Transverse colon (tissue), 4 donors: ENCODE data around the gene ZNF92. TPM values are rescaled to one million over a fixed set of nuclear protein-coding genes. Genes with fewer than 3 reads are reported as not detected.
"Not testable (repeated sequence)": the region's sequence is repeated elsewhere in the genome, so short reads cannot be mapped to it uniquely, and the experiment has no call there.

Source experiments
- DNase-seq: peaks from one replicate; pipeline ENCODE4 v3.0.0-alpha.2; 2019
- H3K27ac ChIP-seq, 4 donors: fragments of 200-600 bp; sonication (generic); 2 replicates each; pipeline ENCODE4 v1.5.1; 2016 to 2018; ENCODE audit warnings: inconsistent platforms in 4 of 4
- H3K27me3 ChIP-seq: fragments of 200-600 bp; sonication (generic); 2 replicates; pipeline ENCODE4 v1.5.1; 2017; ENCODE audit warnings: inconsistent platforms
- H3K36me3 ChIP-seq, 4 donors: fragments of 200-600 bp; sonication (generic); 2 replicates each; pipeline ENCODE4 v1.5.1; 2017 to 2019; ENCODE audit warnings: inconsistent platforms in 4 of 4
- H3K4me1 ChIP-seq, 4 donors: fragments of 200-600 bp; sonication (generic); 2 replicates each; pipeline ENCODE4 v1.5.1; 2017 to 2020; ENCODE audit warnings: inconsistent platforms in 4 of 4
- H3K4me3 ChIP-seq, 4 donors: fragments of 200-600 bp; sonication (generic); 1 replicate in 1 of 4; 2 replicates in 3 of 4; pipeline versions ENCODE4 v1.5.1 to v1.6.1; 2017 to 2019; ENCODE audit warnings: inconsistent platforms in 4 of 4
- H3K9me3 ChIP-seq, 2 donors: fragments of 200-600 bp; sonication (generic); 2 replicates each; pipeline ENCODE4 v1.5.1; 2017 to 2019; ENCODE audit warnings: inconsistent platforms in 2 of 2
- EP300 ChIP-seq: sonication (generic); formaldehyde crosslinking; IDR thresholded peaks from one replicate; pipeline ENCODE4 v1.6.1; 2017; ENCODE audit warnings: antibody characterized with exemption, low read depth
- POLR2A ChIP-seq: fragments of 450-650 bp; IDR thresholded peaks from one replicate; pipeline ENCODE4 v1.6.1; 2016; ENCODE audit warnings: antibody characterized with exemption, mild to moderate bottlenecking, moderate library complexity
- POLR2AphosphoS5 ChIP-seq, 3 donors: sonication (generic); formaldehyde crosslinking; IDR thresholded peaks; one replicate each; pipeline ENCODE4 v1.6.1; 2016; ENCODE audit warnings: antibody characterized with exemption in 3 of 3
- WGBS, 2 donors: methylation state at CpG; one replicate each; pipeline ENCODE4 v1.1.5; 2018; ENCODE audit warnings: low coverage in 1 of 2; 5-methylcytosine and 5-hydroxymethylcytosine counted together
- in situ Hi-C, 4 donors: fragments of 200-750 bp; cut with MboI; loops; one replicate each; pipeline versions ENCODE4 v1.15.0 to v1.15.1; 2017; ENCODE audit warnings: low sequenced_read_pairs in 3 of 4, low pct_ligation_motif_present in 1 of 4, low pct_unique_long_range_greater_than_20kb in 1 of 4
- intact Hi-C: fragments of 100-400 bp; cut with DNase I; formaldehyde crosslinking; loops from one replicate; pipeline ENCODE4 v1.15.1; 2023; ENCODE audit warnings: low total_unique reads
- total RNA-seq, 4 donors: library from RNA; depleted of rRNA; stranded (reverse); fragments of >200 nt; gene quantifications; one replicate each; pipeline ENCODE4 v1.1.0, GENCODE V29; 2016
- TF ChIP-seq, protein P1 (sequence below), 5 experiments: fragments of 200-600 bp in 3 of 5; fragments of 450-650 bp in 2 of 5; sonication (generic) in 3 of 5; IDR thresholded peaks; 1 replicate in 2 of 5; 2 replicates in 3 of 5; pipeline ENCODE4 v1.5.1; 2016 to 2017; ENCODE audit warnings: antibody characterized with exemption in 5 of 5, inconsistent platforms in 3 of 5, mild to moderate bottlenecking in 2 of 5, moderate library complexity in 1 of 5

Gene ZNF92
- total RNA-seq, 4 donors from 2014 or later: 4.8 to 19.5 (median 8.3) TPM

DNA sequence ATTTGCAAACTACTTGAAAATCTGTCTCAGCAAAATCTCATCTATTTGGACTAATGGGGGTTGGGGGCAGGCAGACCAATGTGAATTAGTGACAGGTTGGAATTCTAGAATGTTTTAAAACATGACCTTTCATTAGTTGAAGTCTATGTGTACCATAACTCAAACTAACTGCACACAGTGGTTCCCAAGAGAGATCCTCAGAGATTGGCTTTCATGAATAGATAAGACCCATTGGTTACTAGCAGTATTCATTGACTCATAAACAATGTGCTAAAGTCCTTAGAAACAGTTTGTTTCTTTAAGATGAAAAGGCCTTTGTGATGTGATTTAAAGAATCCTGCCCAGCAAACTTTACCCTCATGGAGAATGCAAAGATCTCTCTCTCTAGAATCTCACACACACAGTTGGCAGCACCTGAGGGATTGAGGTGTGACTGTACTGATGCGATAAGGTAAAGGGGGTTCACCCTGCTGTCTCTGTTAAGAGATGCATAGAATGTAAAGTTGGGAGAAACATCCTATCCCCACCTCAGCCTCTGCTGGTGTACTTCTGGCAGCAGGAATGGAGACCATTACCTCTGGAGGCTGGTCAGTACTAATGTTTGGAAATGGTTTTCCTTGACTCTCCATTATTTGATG, 70.7 kb downstream of the ZNF92 start:
- H3K27ac ChIP-seq: no peak overlapping the region
- TF ChIP-seq, protein P1, sequence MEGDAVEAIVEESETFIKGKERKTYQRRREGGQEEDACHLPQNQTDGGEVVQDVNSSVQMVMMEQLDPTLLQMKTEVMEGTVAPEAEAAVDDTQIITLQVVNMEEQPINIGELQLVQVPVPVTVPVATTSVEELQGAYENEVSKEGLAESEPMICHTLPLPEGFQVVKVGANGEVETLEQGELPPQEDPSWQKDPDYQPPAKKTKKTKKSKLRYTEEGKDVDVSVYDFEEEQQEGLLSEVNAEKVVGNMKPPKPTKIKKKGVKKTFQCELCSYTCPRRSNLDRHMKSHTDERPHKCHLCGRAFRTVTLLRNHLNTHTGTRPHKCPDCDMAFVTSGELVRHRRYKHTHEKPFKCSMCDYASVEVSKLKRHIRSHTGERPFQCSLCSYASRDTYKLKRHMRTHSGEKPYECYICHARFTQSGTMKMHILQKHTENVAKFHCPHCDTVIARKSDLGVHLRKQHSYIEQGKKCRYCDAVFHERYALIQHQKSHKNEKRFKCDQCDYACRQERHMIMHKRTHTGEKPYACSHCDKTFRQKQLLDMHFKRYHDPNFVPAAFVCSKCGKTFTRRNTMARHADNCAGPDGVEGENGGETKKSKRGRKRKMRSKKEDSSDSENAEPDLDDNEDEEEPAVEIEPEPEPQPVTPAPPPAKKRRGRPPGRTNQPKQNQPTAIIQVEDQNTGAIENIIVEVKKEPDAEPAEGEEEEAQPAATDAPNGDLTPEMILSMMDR (IDR thresholded peaks at IDR 0.05): no peak
- TF ChIP-seq EP300 (no peak), POLR2A (no peak), POLR2AphosphoS5 (IDR thresholded peaks at IDR 0.05) (no peak)
- H3K4me1 ChIP-seq: no peaks in the 10 kb centered on the region
- in situ Hi-C loops (no loop called here), intact Hi-C loops (no loop called here)
- 78 to 95% methylated on average over 1 of the region's 1 CpG for WGBS, 2 donors
- H3K36me3 ChIP-seq: no peaks in the 10 kb centered on the region
- no peaks in the 10 kb centered on the region for H3K27me3 ChIP-seq
- DNase-seq: no peak
- no peaks in the 10 kb centered on the region for H3K9me3 ChIP-seq
- no peak overlapping the region for H3K4me3 ChIP-seq

DNA sequence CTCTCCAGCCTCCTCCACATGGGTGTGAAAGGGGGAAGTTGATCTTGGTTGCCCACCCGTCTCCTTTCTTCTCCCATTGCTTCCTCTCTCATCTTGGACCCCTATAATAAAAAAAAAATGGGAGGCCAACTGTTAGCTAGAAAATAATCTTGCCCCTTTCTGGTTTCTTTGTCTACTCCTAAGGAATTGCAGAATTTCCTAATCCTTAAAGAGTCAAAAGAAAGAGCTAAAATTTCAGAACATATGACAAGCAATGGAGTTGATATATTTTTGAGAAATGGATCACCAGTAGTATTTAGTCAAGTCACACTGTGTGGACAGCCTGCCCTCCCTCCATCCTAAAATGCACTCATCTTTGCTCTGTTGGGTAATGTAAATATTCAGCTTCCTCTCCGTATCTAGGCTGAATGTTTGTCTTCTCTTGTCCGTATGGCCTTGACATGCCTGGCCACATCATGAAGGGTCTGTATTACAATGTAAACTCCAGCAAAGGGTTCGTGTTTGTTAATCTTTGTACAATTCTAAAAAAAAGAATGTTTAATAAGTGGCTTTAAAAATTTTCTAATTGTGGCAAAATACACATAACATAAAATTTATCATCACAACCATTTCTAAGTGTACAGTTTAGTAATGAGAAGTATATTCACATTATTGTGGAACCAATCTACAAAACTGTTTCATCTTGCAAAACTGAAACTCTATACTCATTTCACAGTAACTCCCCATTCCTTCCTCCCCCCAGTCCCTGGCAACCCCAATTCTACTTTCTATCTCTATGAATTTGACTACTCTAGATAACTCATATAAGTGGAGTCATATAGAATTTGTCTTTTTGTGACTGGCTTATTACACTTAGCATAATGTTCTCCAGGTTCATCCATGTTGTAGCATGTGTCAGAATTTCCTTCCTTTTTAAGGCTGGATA, 71.5 kb downstream of the ZNF92 start:
- WGBS, 2 donors: 43 to 49% methylated on average over 4 of the region's 4 CpGs

DNA sequence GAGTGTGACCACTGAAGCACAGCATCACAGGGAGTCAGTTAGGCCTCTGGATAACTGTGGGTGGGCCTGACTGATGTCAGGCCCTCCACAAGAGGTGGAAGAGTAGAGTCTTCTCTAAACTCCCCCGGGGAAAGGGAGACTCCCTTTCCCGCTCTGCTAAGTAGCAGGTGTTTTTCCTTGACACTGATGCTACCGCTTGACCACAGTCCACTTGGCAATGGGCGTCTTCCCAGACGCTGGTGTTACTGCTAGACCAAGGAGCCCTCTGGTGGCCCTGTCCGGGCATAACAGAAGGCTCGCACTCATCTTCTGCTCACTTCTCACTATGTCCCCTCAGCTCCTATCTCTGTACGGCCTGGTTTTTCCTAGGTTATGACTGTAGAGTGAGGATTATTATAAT, 73.4 kb downstream of the ZNF92 start:
- WGBS, 2 donors: 82 to 100% methylated on average over 1 to 8 of the region's 8 CpGs
- H3K4me3 ChIP-seq, intact Hi-C loops, in situ Hi-C loops, H3K36me3 ChIP-seq, DNase-seq, H3K4me1 ChIP-seq, H3K27me3 ChIP-seq, H3K27ac ChIP-seq, H3K9me3 ChIP-seq: not testable (repeated sequence)

More for the DNA sequence above, 71.5 kb downstream of the ZNF92 start:
- DNase-seq: no peak
- in situ Hi-C loops (no loop called here), intact Hi-C loops (no loop called here)
- no peak for TF ChIP-seq POLR2A
- TF ChIP-seq, protein P1 (IDR thresholded peaks at IDR 0.05): no peak
- TF ChIP-seq POLR2AphosphoS5 (IDR thresholded peaks at IDR 0.05): no peak
- no peak for TF ChIP-seq EP300
- Histone ChIP-seq H3K27ac (no peak overlapping the region), H3K27me3 (no peaks in the 10 kb centered on the region), H3K4me1 (no peaks in the 10 kb centered on the region), H3K4me3 (no peak overlapping the region), H3K36me3 (no peaks in the 10 kb centered on the region), H3K9me3 (no peaks in the 10 kb centered on the region)

DNA sequence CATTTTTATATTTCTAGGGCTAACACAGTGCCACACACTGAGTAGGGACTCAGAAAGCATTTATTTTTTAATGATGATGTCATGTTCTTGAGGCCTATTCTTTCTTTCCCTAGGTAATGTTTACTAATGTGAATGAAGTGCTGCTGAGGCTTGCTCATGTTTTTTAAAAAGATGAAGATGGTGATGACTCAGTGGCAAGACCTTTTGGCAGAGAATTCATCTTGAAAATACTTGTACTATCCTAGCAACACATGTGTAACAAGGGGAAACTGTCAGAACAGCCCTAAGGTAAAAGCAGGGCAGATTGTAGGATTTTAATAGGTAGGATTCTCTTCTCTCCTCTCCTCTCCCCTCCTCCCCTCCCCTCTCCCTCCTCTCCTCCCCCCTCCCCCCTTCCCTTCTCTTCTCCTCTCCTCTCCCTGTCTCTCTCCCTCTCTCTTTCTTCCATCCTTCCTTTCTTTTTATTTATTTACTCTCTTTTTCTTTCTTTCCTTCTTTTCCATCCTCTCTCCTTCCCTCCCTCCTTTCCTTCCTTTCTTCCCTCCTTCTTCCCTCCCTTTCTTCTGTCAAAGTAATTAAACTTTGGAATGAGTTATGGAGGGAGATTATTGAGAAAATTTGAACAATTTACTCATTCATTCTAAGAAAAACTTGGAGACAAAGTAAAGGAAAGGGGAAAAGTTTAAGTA, 75.3 kb downstream of the ZNF92 start:
- in situ Hi-C loops: no loop called here
- Histone ChIP-seq H3K36me3 (no peaks in the 10 kb centered on the region), H3K27me3 (no peaks in the 10 kb centered on the region), H3K9me3 (no peaks in the 10 kb centered on the region), H3K27ac (no peak overlapping the region), H3K4me1 (no peaks in the 10 kb centered on the region), H3K4me3 (no peak overlapping the region)
- intact Hi-C loops: no loop called here
- TF ChIP-seq EP300 (no peak), POLR2A (no peak), POLR2AphosphoS5 (IDR thresholded peaks at IDR 0.05) (no peak)
- TF ChIP-seq, protein P1 (IDR thresholded peaks at IDR 0.05): no peak
- no peak for DNase-seq
